HL-60/S4 treated with retinoic acid at 250 ng/mL for 4 days and 3 days (cell line): ENCODE data around the gene DDT.
"Not testable (repeated sequence)": the region's sequence is repeated elsewhere in the genome, so short reads cannot be mapped to it uniquely, and the experiment has no call there.

ENCODE experiments used
- in situ Hi-C: fragments of 300-500 bp; cut with MboI; formaldehyde crosslinking; loops from 2 replicates; pipeline ENCODE4 v1.7.0; 2022; ENCODE audit warnings: low sequenced_read_pairs

The DDT gene

DNA sequence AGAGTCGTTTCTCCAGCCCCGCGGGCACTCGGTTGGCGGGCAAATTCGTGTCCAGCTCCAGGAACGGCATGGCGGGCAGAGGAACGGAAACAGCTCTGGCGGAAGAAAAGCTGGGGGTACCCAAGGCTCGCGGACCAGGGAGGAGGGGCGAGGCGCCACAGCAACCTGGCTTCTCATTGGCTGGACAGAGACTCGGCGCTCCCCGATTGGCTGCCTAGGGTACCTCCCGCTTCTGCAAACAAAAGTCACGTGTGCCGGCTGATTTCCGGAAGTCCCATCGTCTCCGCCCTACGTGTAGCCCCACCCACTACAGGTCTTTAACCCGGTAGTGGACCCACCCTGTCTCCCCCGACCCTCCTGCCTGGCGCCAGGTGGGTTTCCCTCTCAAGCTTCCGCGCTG is at the start of gene DDT:
Gene DDT, minus strand, starts transcription at position 97 of the 400 bp plus-strand sequence. Its CDS starts 27 bp downstream, at position 70.
- in situ Hi-C loops, result not testable (repeated sequence)

DNA sequence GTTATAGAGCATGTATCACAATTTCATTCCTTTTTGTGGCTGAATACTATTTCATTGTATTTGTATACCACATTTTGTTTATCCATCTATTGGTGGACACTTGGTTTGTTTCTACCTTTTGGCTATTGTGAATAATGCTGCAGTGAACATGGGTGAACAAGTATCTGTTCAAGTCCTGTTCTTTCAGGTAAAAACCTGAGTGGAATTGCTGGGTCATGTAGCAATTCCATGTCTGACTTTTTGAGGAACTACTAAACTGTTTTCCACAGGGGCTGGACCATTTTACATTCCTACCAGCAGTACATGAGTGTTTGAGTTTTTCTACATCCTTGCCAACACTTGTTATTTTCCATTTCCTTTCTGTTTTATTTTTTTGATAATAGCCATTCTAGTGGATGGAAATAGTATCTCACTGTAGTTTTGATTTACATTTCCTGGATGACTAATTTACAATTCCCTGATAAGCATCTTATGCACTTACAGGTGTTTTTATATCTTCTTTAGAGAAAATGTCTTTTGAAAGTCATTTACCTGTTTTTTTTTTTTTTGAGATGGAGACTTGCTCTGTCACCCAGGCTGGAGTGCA is 49.1 kb upstream of the DDT start:
- in situ Hi-C loops, result loop anchor here (25.0 kb wide), 1 partner anchor 514 kb away; no protein-coding TSS in a partner anchor

GRCh38 chr22:24021304-24021703 is 47.1 kb upstream of the DDT start:
- in situ Hi-C loops, result loop anchor here (25.0 kb wide), 1 partner anchor 516 kb away; no protein-coding TSS in a partner anchor

DNA sequence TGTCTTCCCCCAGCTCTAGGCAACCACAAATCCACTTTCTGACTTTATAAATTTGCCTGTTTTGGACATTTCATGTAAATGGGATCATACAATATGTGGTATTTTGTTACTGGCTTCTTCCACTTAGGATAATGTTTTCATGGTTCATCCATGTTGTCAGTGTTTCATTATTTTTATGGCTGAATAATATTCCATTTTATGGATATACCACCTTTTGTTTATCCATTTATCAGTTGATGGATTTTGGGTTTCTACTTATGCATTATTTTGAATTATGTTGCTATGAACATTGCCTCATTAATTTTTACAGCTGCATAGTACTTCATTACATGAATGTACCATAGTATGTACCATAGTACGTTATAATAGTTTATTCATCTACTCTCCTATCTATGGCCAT is 41.9 kb upstream of the DDT start:
- in situ Hi-C loops, result loop anchor here (25.0 kb wide), 1 partner anchor 521 kb away; no protein-coding TSS in a partner anchor

DNA sequence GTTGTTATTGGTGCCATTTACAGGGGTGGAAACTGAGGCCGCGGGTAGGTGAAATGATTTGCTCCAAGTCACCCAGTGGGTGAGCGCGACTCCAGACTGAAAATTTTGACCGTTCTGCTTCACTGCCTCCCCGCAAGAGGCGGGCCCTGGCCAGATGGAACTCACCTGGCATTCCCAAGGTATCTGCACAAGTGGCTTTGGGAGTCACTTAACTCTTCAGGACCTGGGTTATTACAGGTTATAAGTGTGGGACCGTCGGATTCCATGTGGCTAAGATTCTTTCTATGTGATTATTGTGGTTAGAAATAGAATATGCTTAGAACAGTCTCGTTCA is 37.5 kb upstream of the DDT start:
- in situ Hi-C loops, result loop anchor here (25.0 kb wide), 1 partner anchor 526 kb away; no protein-coding TSS in a partner anchor

- in situ Hi-C loops, result loop anchor here (25.0 kb wide), 1 partner anchor 527 kb away; no protein-coding TSS in a partner anchor
Observed at GRCh38 chr22:24010018-24010391, 35.8 kb upstream of the DDT start.

GRCh38 chr22:24009227-24010017 is 35.2 kb upstream of the DDT start:
- in situ Hi-C loops, result loop anchor here (5.0 to 25.0 kb wide), 2 partner anchors 72 to 528 kb away; no protein-coding TSS in a partner anchor

GRCh38 chr22:24008381-24009226 is 34.4 kb upstream of the DDT start:
- in situ Hi-C loops, result loop anchor here (5.0 to 25.0 kb wide), 2 partner anchors 71 to 529 kb away; no protein-coding TSS in a partner anchor

GRCh38 chr22:24008022-24008283 is 33.7 kb upstream of the DDT start:
- in situ Hi-C loops, result loop anchor here (5.0 to 25.0 kb wide), 2 partner anchors 71 to 529 kb away; no protein-coding TSS in a partner anchor

GRCh38 chr22:24007253-24008021 is 33.2 kb upstream of the DDT start:
- in situ Hi-C loops, result loop anchor here (5.0 to 25.0 kb wide), 2 partner anchors 70 to 530 kb away; no protein-coding TSS in a partner anchor

- in situ Hi-C loops, result loop anchor here (5.0 to 25.0 kb wide), 2 partner anchors 70 to 530 kb away; no protein-coding TSS in a partner anchor
Observed at GRCh38 chr22:24006914-24007214, 32.6 kb upstream of the DDT start.

GRCh38 chr22:24006207-24006913 is 32.1 kb upstream of the DDT start:
- in situ Hi-C loops, result loop anchor here (5.0 to 25.0 kb wide), 2 partner anchors 69 to 531 kb away; no protein-coding TSS in a partner anchor

DNA sequence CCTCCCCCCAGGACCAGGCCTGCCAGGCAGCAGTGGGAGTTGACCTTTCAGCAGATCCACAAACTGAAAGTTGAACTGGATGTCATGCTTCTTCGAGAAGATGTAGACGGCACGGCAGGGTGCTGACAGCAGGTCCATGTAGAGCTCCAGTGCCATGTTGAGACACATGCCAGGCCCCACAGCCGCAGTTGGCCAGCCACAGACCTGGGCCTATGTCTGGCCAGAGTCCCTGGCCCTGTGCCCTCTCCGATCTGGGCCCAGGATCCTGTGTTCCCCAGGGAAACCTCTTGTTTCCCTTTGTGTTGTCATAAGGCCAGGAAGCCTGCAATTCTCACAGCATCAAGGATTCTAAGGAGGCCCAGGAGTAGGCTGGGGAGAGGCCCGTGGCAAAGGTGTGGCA is 31.0 kb upstream of the DDT start, which contains the start of gene GSTT4:
Gene GSTT4, minus strand, starts transcription at position 253 of the 400 bp plus-strand sequence. Its CDS starts 97 bp downstream, at position 156.
- in situ Hi-C loops, result loop anchor here (5.0 to 25.0 kb wide), 2 partner anchors 68 to 532 kb away; no protein-coding TSS in a partner anchor

GRCh38 chr22:24003887-24004286 is 29.6 kb upstream of the DDT start:
- in situ Hi-C loops, result loop anchor here (25.0 kb wide), 1 partner anchor 533 kb away; no protein-coding TSS in a partner anchor

GRCh38 chr22:24002851-24003250 is 28.6 kb upstream of the DDT start:
- in situ Hi-C loops, result loop anchor here (25.0 kb wide), 1 partner anchor 534 kb away; no protein-coding TSS in a partner anchor

DNA sequence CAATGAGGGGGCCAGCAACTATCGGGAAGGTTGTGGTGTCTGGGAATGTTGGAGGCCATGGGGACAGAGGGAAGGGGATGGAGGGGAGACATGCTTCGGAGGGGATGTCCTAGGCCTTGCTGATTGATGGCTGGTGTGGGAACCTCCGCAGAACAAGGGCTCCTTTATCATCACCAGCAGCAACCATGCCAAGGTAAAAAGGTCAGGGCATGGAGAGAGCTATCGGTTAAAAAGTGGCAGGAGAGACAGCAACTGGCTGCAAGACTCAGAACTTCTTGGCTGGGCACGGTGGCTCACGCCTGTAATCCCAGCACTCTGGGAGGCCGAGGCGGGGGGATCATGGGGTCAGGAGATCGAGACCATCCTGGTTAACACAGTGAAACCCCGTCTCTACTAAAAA is 28.0 kb upstream of the DDT start:
- in situ Hi-C loops, result loop anchor here (25.0 kb wide), 1 partner anchor 535 kb away; no protein-coding TSS in a partner anchor

GRCh38 chr22:24001314-24001713 is 27.1 kb upstream of the DDT start:
- in situ Hi-C loops, result loop anchor here (25.0 kb wide), 1 partner anchor 536 kb away; no protein-coding TSS in a partner anchor

DNA sequence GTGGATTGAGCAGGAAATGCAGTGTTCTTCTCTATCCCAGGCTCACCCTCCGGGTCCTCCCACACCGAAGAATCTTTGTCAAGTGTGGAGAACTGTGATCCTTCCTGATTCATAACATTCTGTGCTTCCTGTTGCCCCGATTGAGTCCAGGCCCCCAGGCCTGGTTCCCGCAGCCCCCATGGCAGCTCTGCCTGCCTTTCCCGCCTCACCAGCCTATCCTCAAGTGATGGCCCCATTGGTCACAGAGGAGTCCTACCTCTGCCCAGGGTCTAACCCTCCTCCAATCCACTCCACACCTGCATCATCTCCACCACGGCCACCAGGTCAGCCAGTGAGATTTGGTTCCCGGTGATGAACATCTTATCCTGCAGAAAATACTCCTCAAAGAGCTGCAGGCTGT is 25.5 kb upstream of the DDT start:
- in situ Hi-C loops, result loop anchor here (25.0 kb wide), 1 partner anchor 538 kb away; no protein-coding TSS in a partner anchor

GRCh38 chr22:23997092-23997491 is 22.9 kb upstream of the DDT start:
- in situ Hi-C loops, result no loop called here
